Neural progenitor cell (in vitro differentiated cells): ENCODE data around the gene WDR55.

Experiments used
- EZH2 ChIP-seq: fragments of 200-600 bp; sonication (generic); IDR thresholded peaks from 2 replicates; pipeline ENCODE4 v1.6.1; 2017; ENCODE audit warnings: antibody characterized with exemption, mild to moderate bottlenecking, moderate library complexity
- TF ChIP-seq, protein P1 (sequence below): fragments of 200-600 bp; sonication (generic); IDR thresholded peaks from 2 replicates; pipeline ENCODE4 v1.5.1; 2017; ENCODE audit warnings: antibody characterized with exemption, mild to moderate bottlenecking

DNA sequence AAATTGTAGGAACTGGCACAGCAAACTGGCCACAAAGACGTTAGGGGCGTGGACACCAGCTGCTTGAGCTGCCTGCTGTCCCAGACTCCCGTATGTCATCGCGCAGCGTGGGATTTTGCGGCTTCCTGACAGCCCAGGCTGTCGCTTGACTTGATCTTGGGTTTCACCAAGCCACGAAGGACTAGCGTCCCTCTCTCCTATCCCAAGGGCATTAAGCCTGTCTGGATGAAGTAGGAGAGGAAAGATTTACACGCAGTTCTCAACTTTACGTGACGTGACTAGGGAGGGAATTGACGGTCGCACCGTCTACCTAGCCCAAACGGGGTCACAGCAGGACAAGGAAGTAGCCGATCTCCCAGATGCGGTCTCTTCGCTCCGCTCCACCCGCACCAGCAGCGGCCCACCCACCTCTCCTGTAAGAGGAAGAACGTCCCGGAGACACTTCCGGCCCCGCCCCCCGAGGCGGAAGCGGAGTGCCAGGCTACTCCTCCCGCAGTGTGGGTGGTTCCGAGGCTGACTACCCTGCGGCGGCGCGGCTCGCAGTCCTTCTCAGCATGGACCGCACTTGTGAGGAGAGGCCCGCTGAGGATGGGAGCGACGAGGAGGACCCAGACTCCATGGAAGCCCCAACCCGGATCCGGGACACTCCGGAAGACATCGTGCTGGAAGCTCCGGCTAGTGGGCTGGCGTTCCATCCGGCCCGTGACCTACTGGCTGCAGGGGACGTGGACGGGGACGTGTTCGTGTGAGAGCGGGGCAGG, at the start of gene WDR55:
- TF ChIP-seq EZH2: peak; percentile 40
- TF ChIP-seq, protein P1, sequence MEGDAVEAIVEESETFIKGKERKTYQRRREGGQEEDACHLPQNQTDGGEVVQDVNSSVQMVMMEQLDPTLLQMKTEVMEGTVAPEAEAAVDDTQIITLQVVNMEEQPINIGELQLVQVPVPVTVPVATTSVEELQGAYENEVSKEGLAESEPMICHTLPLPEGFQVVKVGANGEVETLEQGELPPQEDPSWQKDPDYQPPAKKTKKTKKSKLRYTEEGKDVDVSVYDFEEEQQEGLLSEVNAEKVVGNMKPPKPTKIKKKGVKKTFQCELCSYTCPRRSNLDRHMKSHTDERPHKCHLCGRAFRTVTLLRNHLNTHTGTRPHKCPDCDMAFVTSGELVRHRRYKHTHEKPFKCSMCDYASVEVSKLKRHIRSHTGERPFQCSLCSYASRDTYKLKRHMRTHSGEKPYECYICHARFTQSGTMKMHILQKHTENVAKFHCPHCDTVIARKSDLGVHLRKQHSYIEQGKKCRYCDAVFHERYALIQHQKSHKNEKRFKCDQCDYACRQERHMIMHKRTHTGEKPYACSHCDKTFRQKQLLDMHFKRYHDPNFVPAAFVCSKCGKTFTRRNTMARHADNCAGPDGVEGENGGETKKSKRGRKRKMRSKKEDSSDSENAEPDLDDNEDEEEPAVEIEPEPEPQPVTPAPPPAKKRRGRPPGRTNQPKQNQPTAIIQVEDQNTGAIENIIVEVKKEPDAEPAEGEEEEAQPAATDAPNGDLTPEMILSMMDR: no peak
